Right renal cortex interstitium (tissue), 3 donors: ENCODE results near the gene CDKN2C. TPM values are rescaled to one million over a fixed set of nuclear protein-coding genes. Genes with fewer than 3 reads are reported as not detected.

ENCODE experiments used
- DNase-seq, 3 donors: peaks; one replicate each; pipeline ENCODE4 v3.0.0-alpha.2; 2013; ENCODE audit warnings: low read depth in 3 of 3, low spot score in 2 of 3
- polyA plus RNA-seq, 3 donors: library from polyadenylated mRNA; unstranded; fragments of 120-200 nt; gene quantifications; one replicate each; pipeline ENCODE4 v1.2.1, GENCODE V29; 2013; ENCODE audit not compliant: insufficient read length in 3 of 3

The CDKN2C gene
- polyA plus RNA-seq, 3 donors = 9.3 to 11.7 (median 10.7) TPM

DNA sequence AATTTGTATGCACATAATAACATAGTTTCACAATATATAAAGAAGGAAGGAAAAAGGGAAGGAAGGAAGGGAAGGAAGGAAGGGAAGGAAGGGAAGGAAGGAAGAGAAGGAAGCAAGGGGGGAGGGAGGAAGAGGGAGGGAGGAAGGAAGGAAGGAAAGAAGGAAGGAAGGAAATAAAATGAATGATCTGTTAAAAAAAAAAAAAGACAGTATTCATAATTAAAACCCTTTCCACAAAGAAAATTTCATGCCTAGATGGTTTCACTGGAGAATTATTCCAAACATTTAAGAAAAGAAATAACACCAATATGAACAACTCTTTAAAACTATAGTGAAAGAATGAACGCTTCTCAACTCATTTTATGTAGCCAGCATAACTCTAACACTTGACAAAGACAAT, 44.8 kb downstream of the CDKN2C start:
- no peak for DNase-seq

GRCh38 chr1:51019811-51020210, 49.8 kb downstream of the CDKN2C start:
- DNase-seq = no peak

Other genes starting within 250 kb of the CDKN2C start
- gene FAF1, start 10.0 kb upstream of the CDKN2C start, polyA plus RNA-seq = 10 to 100 TPM; 69.2 to 76.7 (median 73.4) TPM
- not detected for gene C1orf185, start 132.0 kb downstream of the CDKN2C start, polyA plus RNA-seq